ENCODE data around the gene CAPZA1.
"Not testable (repeated sequence)": the region's sequence is repeated elsewhere in the genome, so short reads cannot be mapped to it uniquely, and the experiment has no call there.

The CAPZA1 gene

DNA sequence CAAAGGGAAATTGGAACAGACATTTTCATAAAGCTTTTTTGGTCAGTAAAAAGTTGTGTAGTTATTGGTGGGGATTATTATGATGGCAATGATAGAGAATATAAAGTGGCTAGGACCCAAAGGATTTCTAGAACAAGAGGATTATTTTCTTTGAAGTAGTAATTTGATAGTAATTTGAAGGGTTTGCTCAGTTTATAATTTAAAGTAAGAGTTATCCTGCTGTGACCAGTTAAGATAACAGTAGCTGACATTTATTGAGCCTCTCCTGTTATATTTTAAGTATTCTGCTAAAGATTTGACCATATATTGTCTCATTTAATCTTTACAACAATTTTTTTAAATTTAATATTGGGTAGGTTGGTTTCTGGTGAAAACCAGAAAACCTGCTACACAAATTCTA is 14.7 kb downstream of the CAPZA1 start:
- H3K9ac ChIP-seq (ENCODE audit: low read length): no peak overlapping the region
- H3K27me3 ChIP-seq (ENCODE audit: control insufficient read depth, insufficient read depth, low read length): no peaks in the 10 kb centered on the region
- no peak overlapping the region for H3K27ac ChIP-seq (ENCODE audit: low read depth, low read length)
- peaks cover 9% of the 10 kb centered on the region for H3K4me1 ChIP-seq (ENCODE audit: control insufficient read depth, insufficient read depth, low read length)
- H3K4me3 ChIP-seq (ENCODE audit: low read length): no peak overlapping the region
- no peaks in the 10 kb centered on the region for H3K36me3 ChIP-seq (ENCODE audit: control insufficient read depth, insufficient read depth, low read length)

DNA sequence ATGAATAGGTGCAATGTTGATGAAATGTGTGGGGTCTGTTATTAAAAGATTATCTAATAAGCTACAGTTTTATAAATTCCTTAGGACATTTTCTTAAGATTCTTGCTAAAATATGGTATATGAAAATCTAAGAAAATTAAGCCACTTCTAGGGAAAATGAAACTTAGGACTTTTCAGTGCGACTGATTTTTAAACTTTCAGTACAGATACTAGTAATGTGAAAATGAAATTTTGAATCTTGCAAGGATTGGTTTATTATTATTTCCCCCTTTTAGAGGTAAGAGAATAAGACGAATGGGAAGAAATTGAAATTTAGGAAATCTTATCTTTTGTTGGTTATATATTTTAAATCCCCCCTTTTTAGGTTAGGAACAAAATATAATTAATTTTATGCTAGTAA is 16.4 kb downstream of the CAPZA1 start:
- Histone ChIP-seq H3K4me1 (ENCODE audit: control insufficient read depth, insufficient read depth, low read length) (peaks cover 9% of the 10 kb centered on the region), H3K27me3 (ENCODE audit: control insufficient read depth, insufficient read depth, low read length) (no peaks in the 10 kb centered on the region), H3K36me3 (ENCODE audit: control insufficient read depth, insufficient read depth, low read length) (no peaks in the 10 kb centered on the region), H3K27ac (ENCODE audit: low read depth, low read length) (no peak overlapping the region), H3K4me3 (ENCODE audit: low read length) (no peak overlapping the region), H3K9ac (ENCODE audit: low read length) (no peak overlapping the region)

DNA sequence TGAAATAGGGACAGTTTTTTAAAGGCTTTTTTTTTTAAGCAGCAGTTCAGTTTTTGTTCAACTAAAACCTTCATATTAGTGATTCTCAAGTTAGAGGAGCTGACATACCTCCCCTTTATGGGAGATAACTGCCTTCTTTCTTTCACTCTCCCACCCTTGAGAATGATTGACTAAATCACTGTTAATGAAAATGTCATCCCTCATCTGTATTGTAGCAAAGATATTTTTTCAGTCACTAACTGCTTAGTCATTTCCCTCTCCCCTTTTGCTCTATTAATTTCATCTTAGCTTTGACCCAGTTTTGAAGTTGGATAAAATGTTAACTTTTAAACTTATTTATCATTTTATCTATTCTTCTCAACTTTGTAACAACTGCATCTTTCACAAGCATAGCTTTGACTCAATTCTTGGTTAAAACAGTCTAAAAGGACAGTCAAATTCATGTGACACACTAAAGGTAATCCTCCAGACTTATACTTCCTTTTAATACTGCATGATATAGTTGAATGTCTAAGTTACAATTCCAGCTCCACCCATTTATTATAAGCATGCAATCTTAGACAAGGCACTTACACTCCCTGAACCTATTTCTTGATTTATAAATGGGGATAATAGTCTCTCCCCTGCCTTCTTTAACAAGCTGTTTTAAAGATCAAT is 17.1 kb downstream of the CAPZA1 start:
- H3K27ac ChIP-seq (ENCODE audit: low read depth, low read length): no peak overlapping the region
- H3K9ac ChIP-seq (ENCODE audit: low read length): no peak overlapping the region
- H3K4me3 ChIP-seq (ENCODE audit: low read length): no peak overlapping the region
- H3K36me3 ChIP-seq (ENCODE audit: control insufficient read depth, insufficient read depth, low read length): no peaks in the 10 kb centered on the region
- H3K27me3 ChIP-seq (ENCODE audit: control insufficient read depth, insufficient read depth, low read length): no peaks in the 10 kb centered on the region
- peaks cover 9% of the 10 kb centered on the region for H3K4me1 ChIP-seq (ENCODE audit: control insufficient read depth, insufficient read depth, low read length)

DNA sequence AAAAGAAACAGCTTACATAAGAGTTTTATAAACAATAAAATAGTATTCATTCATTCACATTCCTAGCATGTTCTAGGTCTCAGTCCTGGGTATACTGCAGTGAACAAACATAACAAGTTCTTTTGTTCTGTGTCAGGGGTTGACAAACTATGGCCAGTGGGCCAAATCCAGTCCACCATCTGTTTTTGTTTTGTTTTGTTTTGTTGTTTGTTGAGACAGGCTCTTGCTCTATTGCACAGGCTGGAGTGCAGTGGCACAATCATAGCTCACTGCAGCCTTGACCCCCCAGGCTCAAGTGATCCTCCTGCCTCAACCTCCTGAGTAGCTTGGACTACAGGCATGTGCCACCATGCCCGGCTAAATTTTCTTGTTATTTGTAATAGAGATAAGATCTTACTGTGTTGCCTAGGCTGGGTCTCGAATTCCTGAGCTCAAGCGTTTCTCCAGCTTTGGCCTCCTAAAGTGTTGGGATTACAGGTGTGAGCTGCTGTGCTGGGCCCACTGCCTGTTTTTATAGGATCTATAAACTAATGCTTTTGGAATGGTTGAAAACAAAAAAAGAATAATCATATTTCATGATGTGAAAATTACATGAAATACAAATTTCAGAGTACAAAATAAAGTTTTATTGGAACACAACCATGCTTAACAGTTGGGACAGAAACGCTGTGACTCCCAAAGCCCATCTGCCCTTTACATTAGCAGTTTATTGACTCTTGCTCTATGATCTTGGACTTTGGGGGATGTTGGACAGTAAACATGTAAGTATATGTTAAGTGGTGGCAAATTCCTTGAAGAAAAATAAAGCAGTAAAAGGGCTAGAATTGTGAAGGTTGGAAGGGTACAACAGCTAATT is 17.9 kb downstream of the CAPZA1 start:
- H3K4me1 ChIP-seq (ENCODE audit: control insufficient read depth, insufficient read depth, low read length): peaks cover 9% of the 10 kb centered on the region
- no peaks in the 10 kb centered on the region for H3K27me3 ChIP-seq (ENCODE audit: control insufficient read depth, insufficient read depth, low read length)
- no peak overlapping the region for H3K4me3 ChIP-seq (ENCODE audit: low read length)
- H3K27ac ChIP-seq (ENCODE audit: low read depth, low read length): no peak overlapping the region
- H3K9ac ChIP-seq (ENCODE audit: low read length): no peak overlapping the region
- H3K36me3 ChIP-seq (ENCODE audit: control insufficient read depth, insufficient read depth, low read length): no peaks in the 10 kb centered on the region

DNA sequence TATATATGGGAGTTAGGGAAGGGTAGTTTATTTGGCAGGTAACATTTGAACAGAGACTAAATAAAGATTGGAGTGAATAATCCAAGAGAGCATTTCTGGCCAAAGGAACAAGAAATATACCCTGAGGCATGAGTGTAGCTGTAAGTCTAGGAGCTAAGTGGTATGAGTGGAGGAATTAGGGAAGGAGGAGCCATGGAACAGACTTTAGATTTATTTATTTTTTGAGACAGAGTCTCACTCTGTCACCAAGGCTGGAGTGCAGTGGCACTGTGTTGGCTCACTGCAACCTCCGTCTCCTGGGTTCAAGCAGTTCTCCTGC is 18.4 kb downstream of the CAPZA1 start:
- no peak overlapping the region for H3K9ac ChIP-seq (ENCODE audit: low read length)
- H3K27ac ChIP-seq (ENCODE audit: low read depth, low read length): no peak overlapping the region
- H3K27me3 ChIP-seq (ENCODE audit: control insufficient read depth, insufficient read depth, low read length): no peaks in the 10 kb centered on the region
- no peak overlapping the region for H3K4me3 ChIP-seq (ENCODE audit: low read length)
- H3K4me1 ChIP-seq (ENCODE audit: control insufficient read depth, insufficient read depth, low read length): peaks cover 9% of the 10 kb centered on the region
- no peaks in the 10 kb centered on the region for H3K36me3 ChIP-seq (ENCODE audit: control insufficient read depth, insufficient read depth, low read length)

DNA sequence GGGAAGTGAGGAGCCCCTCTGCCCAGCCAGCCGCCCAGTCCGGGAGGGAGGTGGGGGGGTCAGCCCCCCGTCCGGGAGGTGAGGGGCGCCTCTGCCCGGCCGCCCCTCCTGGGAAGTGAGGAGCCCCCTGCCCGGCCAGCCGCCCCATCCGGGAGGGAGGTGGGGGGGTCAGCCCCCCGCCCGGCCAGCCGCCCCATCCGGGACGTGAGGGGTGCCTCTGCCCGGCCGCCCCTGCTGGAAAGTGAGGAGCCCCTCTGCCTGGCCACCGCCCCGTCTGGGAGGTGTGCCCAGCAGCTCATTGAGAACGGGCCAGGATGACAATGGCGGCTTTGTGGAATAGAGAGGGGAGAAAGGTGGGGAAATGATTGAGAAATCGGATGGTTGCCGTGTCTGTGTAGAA is 20.8 kb downstream of the CAPZA1 start:
- H3K27me3 ChIP-seq (ENCODE audit: control insufficient read depth, insufficient read depth, low read length); H3K9ac ChIP-seq (ENCODE audit: low read length); H3K4me1 ChIP-seq (ENCODE audit: control insufficient read depth, insufficient read depth, low read length); H3K4me3 ChIP-seq (ENCODE audit: low read length); H3K36me3 ChIP-seq (ENCODE audit: control insufficient read depth, insufficient read depth, low read length); H3K27ac ChIP-seq (ENCODE audit: low read depth, low read length): not testable (repeated sequence)

DNA sequence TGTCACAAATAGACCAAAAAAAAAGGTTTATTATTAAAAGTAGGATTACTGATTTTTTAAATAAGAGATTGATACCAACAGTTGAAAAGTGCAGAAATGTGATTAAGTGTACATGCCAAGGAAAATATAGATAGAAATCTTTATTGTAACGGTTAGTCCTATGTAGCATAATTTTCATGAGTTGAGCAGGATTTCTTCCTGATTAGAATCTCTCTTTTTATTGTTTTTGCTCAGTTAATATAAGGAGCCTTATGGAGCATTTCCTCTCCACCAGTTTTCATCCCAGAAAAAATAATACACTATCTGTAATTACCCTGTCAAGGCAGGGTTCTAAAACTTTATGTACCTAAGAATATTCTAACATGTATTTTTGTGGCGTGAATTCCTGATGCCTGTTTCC is 23.4 kb downstream of the CAPZA1 start:
- Histone ChIP-seq H3K9ac (ENCODE audit: low read length) (no peak overlapping the region), H3K27ac (ENCODE audit: low read depth, low read length) (no peak overlapping the region), H3K4me3 (ENCODE audit: low read length) (no peak overlapping the region), H3K36me3 (ENCODE audit: control insufficient read depth, insufficient read depth, low read length) (no peaks in the 10 kb centered on the region), H3K4me1 (ENCODE audit: control insufficient read depth, insufficient read depth, low read length) (no peaks in the 10 kb centered on the region), H3K27me3 (ENCODE audit: control insufficient read depth, insufficient read depth, low read length) (no peaks in the 10 kb centered on the region)

DNA sequence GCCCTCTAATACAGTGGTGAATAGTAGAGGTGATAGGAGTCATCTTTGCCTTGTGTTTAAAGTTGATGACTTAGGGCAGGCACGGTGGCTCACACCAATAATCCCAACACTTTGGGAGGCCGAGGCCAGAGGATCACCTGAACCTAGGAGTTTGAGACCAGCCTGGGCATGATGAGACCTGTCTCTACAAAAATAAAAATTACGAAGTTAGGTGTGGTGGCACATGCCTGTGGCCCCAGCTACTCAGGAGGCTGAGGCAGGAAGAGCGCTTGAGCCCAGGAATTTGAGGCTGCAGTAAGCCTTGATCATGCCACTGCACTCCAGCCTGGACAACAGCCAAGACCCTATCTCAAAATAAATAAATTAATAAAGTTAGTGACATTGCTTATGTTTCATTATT is 26.6 kb downstream of the CAPZA1 start:
- Histone ChIP-seq H3K27me3 (ENCODE audit: control insufficient read depth, insufficient read depth, low read length) (no peaks in the 10 kb centered on the region), H3K9ac (ENCODE audit: low read length) (no peak overlapping the region), H3K4me3 (ENCODE audit: low read length) (no peak overlapping the region), H3K36me3 (ENCODE audit: control insufficient read depth, insufficient read depth, low read length) (peaks cover 8% of the 10 kb centered on the region), H3K27ac (ENCODE audit: low read depth, low read length) (no peak overlapping the region), H3K4me1 (ENCODE audit: control insufficient read depth, insufficient read depth, low read length) (no peaks in the 10 kb centered on the region)

DNA sequence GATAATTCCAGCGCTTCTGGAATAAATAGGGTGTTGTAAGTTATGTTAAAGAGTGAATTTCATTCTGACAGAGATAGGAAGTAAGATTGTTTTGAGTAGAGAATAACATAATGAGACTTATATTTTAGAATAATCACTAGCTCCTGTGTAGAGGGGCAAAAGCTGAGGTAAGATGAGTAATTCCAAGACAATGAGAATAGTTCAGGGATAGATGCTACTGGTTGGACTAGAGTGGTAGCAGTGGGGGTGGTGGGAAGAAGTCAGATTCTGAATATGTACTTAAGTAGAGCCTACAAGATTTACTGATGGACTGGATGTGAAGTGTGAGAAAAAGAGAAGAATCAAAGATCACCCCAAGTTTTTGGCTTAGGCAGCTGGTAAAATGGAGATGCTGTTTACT is 31.6 kb downstream of the CAPZA1 start:
- Histone ChIP-seq H3K27me3 (ENCODE audit: control insufficient read depth, insufficient read depth, low read length) (no peaks in the 10 kb centered on the region), H3K4me3 (ENCODE audit: low read length) (no peak overlapping the region), H3K36me3 (ENCODE audit: control insufficient read depth, insufficient read depth, low read length) (peaks cover 11% of the 10 kb centered on the region), H3K4me1 (ENCODE audit: control insufficient read depth, insufficient read depth, low read length) (no peaks in the 10 kb centered on the region), H3K27ac (ENCODE audit: low read depth, low read length) (no peak overlapping the region), H3K9ac (ENCODE audit: low read length) (no peak overlapping the region)

DNA sequence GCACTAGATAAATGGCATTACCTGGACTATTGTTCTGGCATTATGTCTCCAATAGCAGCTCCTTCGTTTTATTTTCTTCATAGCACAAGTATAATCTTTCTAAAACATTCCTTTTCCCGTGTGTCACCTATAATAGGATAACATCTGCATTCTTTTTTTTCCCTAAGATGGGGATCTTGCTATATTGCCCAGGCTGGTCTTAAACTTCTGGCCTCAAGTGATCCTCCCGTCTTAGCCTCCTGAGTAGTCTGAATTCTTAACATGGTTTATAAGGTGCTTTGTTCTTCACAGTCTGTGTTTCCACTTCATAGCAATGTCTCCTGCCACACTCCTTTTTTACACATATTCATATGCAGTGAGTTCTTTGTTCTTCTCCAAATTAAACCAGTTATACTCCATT is 46.2 kb downstream of the CAPZA1 start:
- no peak overlapping the region for H3K27ac ChIP-seq (ENCODE audit: low read depth, low read length)
- H3K4me1 ChIP-seq (ENCODE audit: control insufficient read depth, insufficient read depth, low read length): no peaks in the 10 kb centered on the region
- no peaks in the 10 kb centered on the region for H3K27me3 ChIP-seq (ENCODE audit: control insufficient read depth, insufficient read depth, low read length)
- H3K9ac ChIP-seq (ENCODE audit: low read length): no peak overlapping the region
- H3K36me3 ChIP-seq (ENCODE audit: control insufficient read depth, insufficient read depth, low read length): peaks cover 5% of the 10 kb centered on the region
- no peak overlapping the region for H3K4me3 ChIP-seq (ENCODE audit: low read length)

DNA sequence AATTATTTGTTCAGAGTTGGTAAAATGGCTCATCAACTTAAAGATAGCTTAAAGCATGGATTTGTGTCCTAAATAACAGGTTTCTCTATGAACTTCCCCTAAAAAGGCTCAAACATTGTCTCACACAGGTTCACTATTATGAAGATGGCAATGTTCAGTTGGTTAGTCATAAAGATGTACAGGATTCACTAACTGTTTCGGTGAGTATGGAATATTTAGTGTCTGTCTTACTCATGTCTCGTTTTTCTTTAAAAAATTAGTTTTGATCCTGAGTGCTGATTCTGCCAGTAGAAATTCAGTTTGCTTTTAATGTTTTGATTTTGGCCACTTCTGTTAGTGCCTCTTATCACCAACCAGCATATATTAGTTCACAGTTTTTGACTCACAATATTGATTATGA is 47.3 kb downstream of the CAPZA1 start:
- H3K4me1 ChIP-seq (ENCODE audit: control insufficient read depth, insufficient read depth, low read length): no peaks in the 10 kb centered on the region
- H3K27me3 ChIP-seq (ENCODE audit: control insufficient read depth, insufficient read depth, low read length): no peaks in the 10 kb centered on the region
- H3K36me3 ChIP-seq (ENCODE audit: control insufficient read depth, insufficient read depth, low read length): no peaks in the 10 kb centered on the region
- H3K9ac ChIP-seq (ENCODE audit: low read length): no peak overlapping the region
- no peak overlapping the region for H3K4me3 ChIP-seq (ENCODE audit: low read length)
- no peak overlapping the region for H3K27ac ChIP-seq (ENCODE audit: low read depth, low read length)

DNA sequence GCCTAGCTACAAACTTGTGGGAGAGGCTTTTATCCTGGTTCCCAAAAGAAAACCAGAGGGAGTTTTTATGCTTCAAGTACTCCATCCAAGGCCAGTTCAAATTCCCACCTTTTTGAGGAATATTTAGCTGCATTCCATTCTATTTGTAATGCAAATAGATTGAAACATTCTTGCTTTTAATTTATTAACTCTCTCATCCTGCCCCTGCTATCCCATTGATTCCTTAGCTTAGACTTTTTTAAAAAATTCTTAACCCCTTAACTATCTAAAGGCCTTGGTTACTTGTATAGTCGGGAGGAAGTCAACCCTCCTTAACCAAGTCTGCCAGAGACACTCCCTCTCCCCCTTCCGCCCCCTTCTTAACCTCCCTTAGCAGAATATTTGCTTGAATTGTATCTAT is 52.4 kb downstream of the CAPZA1 start:
- H3K27me3 ChIP-seq (ENCODE audit: control insufficient read depth, insufficient read depth, low read length): no peaks in the 10 kb centered on the region
- no peak overlapping the region for H3K9ac ChIP-seq (ENCODE audit: low read length)
- peaks cover 13% of the 10 kb centered on the region for H3K4me1 ChIP-seq (ENCODE audit: control insufficient read depth, insufficient read depth, low read length)
- H3K36me3 ChIP-seq (ENCODE audit: control insufficient read depth, insufficient read depth, low read length): no peaks in the 10 kb centered on the region
- no peak overlapping the region for H3K4me3 ChIP-seq (ENCODE audit: low read length)
- no peak overlapping the region for H3K27ac ChIP-seq (ENCODE audit: low read depth, low read length)

DNA sequence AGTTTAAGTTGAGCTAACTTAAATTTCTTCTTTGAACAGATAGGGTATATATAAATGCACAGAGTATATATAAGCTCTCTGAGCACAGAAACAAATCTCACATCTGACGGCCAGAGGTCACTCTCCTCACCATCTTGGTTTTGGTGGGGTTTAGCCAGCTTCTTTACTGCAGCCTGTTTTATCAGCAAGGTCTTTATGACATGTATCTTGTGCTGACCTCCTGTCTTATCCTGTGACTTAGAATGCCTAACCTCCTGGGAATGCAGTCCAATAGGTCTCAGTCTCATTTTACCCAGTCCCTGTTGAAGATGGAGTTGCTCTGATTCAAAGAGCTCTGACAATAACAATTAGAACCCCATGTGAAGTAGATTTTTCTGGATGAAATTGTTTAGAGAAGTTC is 53.2 kb downstream of the CAPZA1 start:
- H3K4me1 ChIP-seq (ENCODE audit: control insufficient read depth, insufficient read depth, low read length): peaks cover 13% of the 10 kb centered on the region
- H3K9ac ChIP-seq (ENCODE audit: low read length): no peak overlapping the region
- H3K36me3 ChIP-seq (ENCODE audit: control insufficient read depth, insufficient read depth, low read length): no peaks in the 10 kb centered on the region
- no peak overlapping the region for H3K4me3 ChIP-seq (ENCODE audit: low read length)
- H3K27ac ChIP-seq (ENCODE audit: low read depth, low read length): no peak overlapping the region
- no peaks in the 10 kb centered on the region for H3K27me3 ChIP-seq (ENCODE audit: control insufficient read depth, insufficient read depth, low read length)

Data from rectal smooth muscle tissue (tissue), 1 donor.